ENCODE measurements around the gene DAGLA.
A peak's percentile ranks its signal among the peaks of the same experiment; 100 is the strongest.

Gene DAGLA

DNA sequence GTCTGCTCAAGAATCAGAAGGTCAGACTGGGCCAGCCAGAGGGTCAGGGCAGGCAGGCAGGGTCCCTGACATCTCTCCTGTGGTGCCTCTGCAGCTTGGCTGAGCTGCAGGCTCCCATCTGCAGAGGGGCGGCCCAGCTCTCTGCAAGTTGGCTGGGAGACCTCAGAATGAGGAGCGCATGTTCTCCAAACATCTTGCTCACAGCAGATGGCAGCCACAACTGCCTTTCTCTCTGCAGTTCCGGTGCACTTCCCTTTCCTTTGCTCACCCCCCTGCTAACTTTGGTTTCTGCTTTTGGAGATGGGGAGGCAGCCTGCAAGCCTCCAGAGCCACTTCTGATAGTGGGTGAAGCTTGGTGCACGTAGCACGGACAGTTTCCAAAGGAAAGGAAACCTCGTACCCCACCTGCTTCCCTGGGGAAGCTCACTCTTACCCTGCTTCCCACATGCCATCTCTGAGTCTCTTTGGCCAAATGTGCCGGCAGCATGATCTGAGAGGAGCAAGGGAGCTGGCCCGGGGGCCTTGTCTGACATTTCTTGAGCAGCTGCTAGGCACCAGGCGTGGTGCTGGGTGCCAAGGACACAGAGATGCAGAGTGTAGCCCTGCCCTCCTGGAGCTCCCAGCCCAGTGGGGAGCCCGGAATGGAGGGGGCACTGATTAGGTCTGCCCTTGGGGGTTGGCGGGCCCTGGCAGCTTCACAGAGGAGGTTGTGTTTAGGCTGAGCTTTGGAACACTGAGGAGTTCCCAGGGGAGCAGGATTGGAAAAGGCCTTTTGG, 18.2 kb downstream of the DAGLA start:
- no peak for DNase-seq (ENCODE audit: low spot score)
- peak overlapping the region in 1 of 2 donors; percentile 16 for H3K27ac ChIP-seq
- no peak overlapping the region for H3K4me3 ChIP-seq
- no peak for TF ChIP-seq CTCF (IDR thresholded peaks at IDR 0.05)

- no peak for DNase-seq (ENCODE audit: low spot score)
- no peak for TF ChIP-seq CTCF (IDR thresholded peaks at IDR 0.05)
- Histone ChIP-seq H3K27ac (peak overlapping the region in 1 of 2 donors; percentile 54), H3K4me3 (no peak overlapping the region)
These were observed 19.6 kb downstream of the DAGLA start for GRCh38 chr11:61699737-61700160.

- no peak overlapping the region for H3K4me3 ChIP-seq
- H3K27ac ChIP-seq, result peak overlapping the region in 1 of 2 donors; percentile 54
- TF ChIP-seq CTCF (IDR thresholded peaks at IDR 0.05), result no peak
- no peak for DNase-seq (ENCODE audit: low spot score)
These were observed 20.0 kb downstream of the DAGLA start for GRCh38 chr11:61700212-61700611.

GRCh38 chr11:61700720-61701119, 20.5 kb downstream of the DAGLA start:
- no peak overlapping the region for H3K4me3 ChIP-seq
- no peak overlapping the region for H3K27ac ChIP-seq
- TF ChIP-seq CTCF (IDR thresholded peaks at IDR 0.05), result no peak
- no peak for DNase-seq (ENCODE audit: low spot score)

DNA sequence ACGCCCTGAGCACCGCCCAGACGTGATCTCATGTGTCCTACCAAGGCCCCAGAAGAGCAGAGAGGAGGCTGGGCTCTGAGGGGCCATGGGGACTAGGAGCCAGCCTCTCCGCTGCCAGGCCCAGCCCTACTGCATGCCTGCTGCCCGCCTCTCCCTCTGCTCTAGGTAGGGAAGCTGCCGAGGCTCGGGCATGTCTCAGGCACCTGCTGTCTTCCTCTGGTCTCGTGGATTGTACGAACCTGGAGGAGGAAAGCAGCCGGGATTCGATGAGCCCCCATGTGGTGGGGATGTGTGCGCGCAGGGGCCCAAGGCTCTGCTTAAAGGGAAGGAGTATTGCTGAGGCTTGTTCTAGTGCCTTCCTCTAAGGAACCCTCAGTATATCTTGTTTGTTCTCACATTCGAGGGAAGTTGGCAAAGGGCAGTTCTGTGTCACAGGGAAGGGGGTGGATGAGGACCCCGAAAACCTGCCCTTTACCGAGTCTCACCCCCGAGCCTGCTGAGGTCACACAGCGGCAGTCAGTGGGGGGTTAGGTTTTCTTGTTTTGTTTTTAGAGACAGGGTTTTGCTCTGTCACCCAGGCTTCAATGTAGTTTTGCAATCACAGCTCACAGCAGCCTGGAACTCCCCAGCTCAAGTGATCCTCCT, 21.2 kb downstream of the DAGLA start:
- no peak overlapping the region for H3K4me3 ChIP-seq
- no peak for DNase-seq (ENCODE audit: low spot score)
- H3K27ac ChIP-seq, result peak overlapping the region in 1 of 2 donors; percentile 62
- no peak for TF ChIP-seq CTCF (IDR thresholded peaks at IDR 0.05)

DNA sequence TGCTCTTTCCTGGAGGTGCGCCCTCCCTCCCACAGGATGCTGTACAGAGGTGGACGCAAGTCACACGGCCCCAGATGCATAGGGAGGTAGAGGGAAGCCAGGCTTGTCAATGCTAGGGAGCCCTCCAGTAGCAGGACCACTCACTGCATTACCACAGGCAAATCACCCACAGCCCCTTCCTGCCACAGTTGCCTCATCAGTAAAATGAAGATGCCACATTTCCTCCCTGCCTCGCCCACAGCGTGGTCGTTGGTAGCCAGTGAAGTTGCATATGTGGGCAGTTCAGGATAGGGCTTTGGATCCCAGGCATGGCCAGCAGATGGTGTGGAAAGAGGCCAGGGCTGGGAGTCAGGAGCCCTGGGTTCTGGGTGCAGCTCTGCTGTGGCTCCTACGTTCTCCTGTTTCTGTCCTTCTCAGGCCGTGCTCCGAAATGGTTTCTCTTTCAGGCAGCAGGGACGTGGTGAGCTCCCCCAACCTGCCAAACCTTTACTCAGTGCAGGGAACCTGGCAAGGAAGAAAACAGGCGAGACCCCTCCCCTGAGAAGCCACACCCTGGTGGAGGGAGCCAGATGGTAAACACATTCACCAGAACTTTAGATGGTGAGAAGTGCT, 22.6 kb downstream of the DAGLA start:
- no peak overlapping the region for H3K27ac ChIP-seq
- TF ChIP-seq CTCF (IDR thresholded peaks at IDR 0.05), result no peak
- H3K4me3 ChIP-seq, result no peak overlapping the region
- no peak for DNase-seq (ENCODE audit: low spot score)
